DMS79 (cell line): ENCODE measurements around the gene KCTD5.

Experiments used
- DNase-seq: peaks from one replicate; lab custom pipeline; 2025; lab: John Stamatoyannopoulos, UW

Gene KCTD5

DNA sequence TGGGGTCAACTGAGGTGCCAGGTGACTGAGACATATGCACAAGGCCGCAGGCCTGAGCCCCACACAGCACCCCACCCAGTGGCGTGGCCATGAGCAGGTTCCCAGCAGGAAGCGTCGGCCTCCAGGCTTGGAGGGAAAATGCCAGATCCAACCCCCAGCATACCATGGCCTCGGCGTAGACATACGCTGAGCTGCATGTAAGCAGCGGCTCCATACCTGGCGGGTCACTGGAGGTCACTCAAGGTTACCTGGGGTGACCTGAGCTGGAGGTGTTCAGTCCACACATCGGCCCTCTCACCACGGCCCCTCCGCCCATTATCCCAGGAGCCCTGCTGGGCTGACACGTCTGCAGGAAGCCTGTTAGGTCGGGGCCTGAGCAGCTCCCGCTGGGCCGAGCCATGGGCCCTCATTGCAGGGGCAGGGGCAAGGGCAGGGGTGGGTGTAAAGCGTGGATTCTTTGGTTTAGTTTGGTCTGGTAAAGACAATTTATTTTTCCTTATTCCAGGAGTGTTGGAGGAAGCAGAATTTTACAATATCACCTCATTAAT is 15.2 kb downstream of the KCTD5 start:
- no peak for DNase-seq

GRCh38 chr16:2698103-2698870 is 16.0 kb downstream of the KCTD5 start:
- no peak for DNase-seq

GRCh38 chr16:2698965-2699750 is 16.8 kb downstream of the KCTD5 start:
- no peak for DNase-seq

GRCh38 chr16:2699791-2700600 is 17.7 kb downstream of the KCTD5 start:
- DNase-seq, result no peak

DNA sequence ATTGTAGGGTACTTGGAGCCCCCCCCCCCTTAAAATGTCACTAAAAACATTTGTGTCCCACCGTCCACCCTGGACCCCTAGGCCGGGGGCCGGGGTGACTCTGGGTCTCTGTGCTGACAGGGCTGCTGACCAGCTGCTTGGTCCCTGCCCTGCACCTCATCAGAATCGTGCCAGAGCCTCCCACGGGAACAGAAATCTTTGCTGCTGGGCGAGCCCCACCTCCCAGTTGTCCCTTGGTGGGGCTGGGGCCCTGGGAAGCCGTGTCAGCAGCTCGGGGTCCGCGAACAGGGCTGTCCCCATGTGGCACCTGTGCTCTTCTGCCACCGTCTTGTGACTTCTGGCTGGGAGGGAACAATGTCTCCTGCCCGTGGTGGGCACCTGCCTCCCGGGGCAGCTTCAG is 18.5 kb downstream of the KCTD5 start:
- DNase-seq, result no peak

GRCh38 chr16:2701272-2701671 is 18.9 kb downstream of the KCTD5 start:
- DNase-seq, result no peak

DNA sequence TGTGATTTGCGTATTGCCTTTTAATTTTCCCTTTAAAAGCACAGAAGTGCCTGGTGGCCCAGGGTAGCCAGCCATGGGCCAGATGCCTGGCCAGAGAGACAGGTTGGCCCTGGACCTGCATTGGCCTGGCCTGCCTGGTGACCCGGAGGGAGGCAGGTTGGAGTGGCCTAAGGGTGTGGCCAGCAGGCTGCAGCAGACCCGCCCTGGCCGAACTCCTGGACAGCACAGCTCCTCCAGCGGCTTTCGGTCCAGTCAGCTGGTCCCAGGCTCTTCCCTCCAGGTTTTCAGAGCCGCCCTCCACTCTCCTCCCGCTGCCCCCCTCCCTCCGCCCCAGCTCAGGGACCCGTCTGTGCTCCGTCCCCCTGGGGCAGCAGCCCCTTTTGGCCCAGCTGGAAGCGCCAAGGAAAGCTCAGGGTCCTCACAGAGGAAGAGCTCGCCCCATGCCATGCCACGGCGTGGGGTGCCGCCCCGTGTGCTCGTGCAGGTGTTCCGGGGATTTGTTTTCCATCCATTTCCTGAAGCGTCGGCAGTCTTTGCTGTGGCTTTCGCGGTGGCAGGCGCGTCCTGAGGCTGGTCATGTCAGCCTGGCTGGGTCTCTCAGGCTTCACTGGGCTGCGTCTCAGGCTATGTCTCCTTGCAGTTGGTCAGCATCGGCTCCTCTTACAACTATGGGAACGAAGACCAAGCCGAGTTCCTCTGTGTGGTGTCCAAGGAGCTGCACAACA is 19.6 kb downstream of the KCTD5 start:
- no peak for DNase-seq

DNA sequence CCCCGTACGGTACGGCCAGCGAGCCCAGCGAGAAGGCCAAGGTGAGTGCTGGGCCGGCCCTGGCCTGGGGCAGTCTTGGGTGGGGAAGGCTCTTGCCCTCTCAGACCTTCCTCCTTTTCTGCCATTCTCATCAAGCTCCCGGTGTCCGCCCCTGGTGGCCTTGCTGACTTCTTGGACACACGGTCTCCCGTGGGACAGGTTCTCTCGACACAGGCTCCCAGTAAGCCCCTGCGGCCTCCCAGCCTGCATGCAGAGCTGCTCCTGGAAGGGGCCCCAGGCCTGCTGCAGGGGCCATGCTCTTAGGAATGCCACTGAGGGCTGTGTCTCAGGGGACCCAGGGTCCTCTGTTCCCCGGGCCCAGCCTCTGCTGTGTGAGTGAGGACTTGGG is 20.1 kb downstream of the KCTD5 start:
- no peak for DNase-seq

DNA sequence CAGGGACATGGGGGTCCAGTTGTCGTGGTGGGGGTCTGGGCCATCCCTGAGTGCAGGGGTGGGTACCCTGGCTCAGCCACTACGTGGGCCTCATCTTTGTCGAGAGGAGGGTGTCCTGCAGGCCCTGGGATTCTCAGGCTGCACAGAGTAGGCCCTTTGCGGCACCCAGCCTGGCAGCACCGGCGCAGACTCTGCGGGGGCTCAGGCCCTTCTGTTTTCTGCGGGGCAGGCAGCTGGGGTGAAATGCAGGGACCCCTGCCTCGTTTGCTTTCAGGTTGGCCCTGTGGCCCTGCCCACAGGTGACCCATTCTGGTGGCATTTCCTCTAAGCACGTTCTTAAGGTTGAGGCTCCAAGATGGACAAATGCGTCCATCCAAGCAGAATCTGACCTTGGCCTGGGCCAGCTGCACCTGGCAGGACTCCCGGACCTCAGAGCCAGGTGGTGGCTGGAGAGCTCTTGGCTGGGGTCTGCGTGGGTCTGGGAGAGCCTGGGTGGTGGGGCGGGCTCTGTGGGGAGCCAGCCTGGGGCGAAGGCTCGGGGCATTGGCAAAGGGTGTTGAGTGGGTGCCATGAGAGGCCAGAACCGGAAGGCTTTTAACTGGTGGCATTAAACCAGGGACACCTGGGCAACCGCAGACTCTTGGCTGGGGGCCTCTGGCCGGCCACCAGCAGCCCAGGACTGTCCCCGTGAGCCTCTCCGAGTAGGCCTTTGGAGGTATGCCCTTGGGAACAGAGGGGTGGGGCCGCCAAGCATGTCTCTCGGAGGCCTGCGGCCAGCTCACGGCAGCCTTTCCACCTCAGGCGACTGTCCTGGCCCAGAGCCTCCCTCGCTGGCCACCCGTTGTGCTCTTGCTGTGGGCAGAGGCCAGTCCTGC is 20.8 kb downstream of the KCTD5 start:
- DNase-seq, result no peak

GRCh38 chr16:2704166-2704982 is 22.1 kb downstream of the KCTD5 start:
- no peak for DNase-seq

DNA sequence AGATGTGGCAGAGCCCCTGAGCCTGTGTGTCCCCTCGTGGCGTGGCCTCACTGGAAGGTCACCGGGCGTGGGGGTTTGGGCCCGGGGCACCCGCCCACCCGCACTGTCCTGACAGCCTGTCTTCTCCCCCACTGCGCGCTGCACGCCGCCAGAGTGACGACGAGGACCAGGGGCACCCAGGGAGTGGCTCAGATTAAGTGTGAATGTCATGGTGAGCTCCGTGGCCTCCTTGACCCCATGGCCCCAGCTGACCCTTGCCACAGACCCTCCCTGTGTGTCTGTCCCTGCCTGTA is 22.6 kb downstream of the KCTD5 start:
- no peak for DNase-seq

DNA sequence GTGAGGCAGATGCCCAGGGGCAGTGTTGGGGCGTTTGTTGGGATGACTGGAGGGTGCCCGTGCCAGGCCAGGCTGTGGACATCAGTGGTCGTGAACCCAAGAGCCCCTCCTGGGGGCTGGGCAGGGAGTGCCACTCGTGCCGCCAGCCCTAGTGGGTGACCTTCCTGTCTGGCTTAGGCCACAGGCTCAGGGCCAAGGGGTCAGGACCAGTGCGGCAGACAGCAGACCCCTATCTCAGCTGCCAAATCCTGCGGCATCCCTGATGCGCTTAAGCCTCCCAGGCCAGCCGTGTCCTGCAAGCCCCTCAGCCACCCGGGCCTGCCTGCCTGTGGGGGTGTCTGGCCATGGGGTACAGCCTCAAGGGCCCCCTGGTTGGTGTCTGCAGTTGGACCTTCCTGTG is 23.0 kb downstream of the KCTD5 start:
- no peak for DNase-seq

DNA sequence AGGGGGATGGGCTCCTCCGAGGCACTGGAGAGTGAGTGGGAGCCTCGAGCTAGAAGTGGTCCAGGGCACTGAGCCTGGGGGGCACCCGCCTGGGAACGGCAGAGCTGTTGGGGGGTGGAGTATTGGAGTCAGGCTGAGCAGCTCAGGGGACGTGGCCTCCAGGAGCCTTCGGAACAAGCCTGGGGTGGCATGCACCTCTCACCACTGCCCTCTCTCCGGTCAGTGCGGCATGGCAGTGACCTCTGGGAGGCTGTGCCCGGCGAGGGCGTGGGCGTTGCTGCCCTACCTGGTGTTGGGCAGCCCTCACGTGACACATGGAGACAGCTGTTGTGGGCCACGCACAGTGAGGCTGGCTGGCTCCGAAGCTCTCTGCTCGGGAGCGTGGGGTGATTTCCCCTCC is 23.8 kb downstream of the KCTD5 start:
- no peak for DNase-seq

DNA sequence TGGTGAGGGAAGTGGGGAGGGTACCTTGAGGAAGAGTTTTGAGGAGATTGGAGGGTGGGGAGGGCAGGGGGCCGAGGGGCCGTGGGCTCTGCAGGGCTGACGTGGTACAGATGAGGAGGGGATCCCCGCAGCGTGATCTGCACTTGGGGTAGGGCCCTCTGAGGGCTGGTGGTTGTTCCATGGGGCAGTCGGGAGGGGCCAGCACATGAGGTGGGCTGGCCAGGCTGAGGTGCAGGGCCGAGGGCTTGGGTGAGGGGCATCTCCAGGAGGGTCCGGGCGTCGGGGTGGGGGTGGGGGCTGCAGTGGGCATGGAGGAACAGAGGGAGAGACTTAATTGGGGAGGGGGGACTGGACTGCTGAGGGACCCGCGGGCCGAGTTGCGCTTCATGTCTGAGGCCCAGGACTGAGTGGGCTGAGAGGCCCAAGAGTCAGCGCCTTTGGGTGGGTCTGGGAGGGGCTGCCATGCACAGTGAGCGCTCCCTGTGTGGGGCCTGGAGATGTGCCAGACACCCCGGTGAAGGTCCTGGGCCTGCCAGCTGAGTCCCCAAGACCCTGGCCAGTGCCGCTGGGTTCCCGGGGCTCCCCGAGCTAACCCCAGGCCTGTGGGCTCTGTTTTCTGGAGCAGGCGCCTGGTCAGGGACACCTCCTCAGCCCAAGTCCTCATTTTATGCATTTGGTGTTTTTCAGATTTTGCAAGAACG is 24.4 kb downstream of the KCTD5 start:
- DNase-seq, result no peak

DNA sequence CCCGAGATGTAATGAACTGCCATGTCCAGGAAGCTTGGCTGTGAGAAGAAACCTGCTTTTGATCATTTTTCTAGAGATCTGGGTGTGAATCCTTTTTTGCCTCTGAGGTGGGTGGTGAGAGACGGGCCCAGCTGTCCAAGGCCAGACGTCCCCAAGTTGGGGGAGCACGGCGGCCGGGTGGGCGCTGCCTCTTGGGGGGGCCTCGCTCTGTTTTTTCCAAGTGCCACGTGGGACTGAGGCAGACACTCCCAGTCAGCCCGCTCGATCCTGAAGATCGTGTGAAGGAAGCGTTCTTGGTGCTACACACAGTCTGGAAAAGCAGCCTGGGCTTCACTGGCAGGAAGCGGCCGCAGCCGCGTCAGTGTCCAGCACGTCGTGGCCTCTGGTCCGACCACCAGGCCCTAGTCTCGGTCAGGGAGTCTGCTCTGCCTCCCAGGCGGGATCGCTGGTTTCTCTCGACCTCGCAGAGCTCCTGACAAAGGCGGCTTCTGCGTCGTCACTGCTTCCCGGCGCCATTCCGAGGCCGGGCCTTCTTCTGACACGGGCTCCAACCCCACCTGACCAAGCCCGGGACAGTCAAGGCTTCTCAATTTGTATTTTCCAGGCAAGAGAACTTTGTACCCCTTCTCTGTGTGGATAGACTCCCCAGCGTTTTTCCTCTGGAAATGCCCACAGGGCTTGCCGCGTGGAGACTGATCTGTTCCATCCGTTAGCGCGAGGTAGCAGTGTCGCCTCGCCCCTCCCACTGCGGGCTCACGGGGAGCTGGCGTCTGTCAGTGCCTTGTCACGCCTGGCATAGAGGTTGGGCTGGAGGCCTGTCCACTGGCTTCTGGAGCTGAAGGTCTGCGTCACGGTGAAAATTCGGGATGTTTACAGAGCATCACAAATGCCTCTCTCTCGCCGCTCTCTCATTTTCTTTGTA is 25.3 kb downstream of the KCTD5 start:
- no peak for DNase-seq

GRCh38 chr16:2708290-2708639 is 25.9 kb downstream of the KCTD5 start:
- DNase-seq, result no peak

DNA sequence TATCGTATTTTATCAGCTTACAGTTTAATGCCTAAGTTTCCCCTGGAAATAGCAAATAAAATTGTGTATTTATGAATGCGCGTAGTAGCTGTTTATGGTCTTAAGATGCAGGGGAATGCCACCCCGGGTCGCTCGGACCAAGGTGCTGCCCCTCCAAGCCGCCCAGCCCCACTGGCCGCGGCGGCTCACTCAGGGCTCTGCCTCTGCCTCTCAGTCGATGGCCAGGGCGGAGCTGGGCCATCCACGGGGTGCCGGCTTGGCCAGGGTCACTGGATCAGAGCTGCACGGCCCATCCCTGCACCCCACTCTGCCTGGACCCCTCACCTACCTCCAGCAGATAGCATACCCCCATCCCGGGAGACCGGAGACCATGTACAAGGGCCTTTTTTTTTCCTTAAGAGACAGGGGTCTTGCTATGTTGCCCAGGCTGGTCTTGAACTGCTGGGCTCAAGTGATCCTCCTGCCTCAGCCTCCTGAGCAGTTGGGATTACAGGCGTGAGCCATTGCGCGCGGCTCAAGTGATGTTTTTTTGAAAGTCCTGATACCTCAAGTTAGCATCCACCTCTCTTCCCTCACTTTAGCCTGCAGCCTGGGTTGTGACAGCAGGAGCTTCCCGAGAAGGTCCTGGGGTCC is 26.7 kb downstream of the KCTD5 start:
- DNase-seq, result no peak

- no peak for DNase-seq
These were observed 27.3 kb downstream of the KCTD5 start for GRCh38 chr16:2709588-2709984.
